Urinary bladder (tissue), 4 donors: Measurements from ENCODE around the gene AHRR. TPM values are rescaled to one million over a fixed set of nuclear protein-coding genes. Genes with fewer than 3 reads are reported as not detected.

Source experiments
- DNase-seq: peaks from one replicate; pipeline ENCODE4 v3.0.0-alpha.2; 2015; ENCODE audit errors: extremely low spot score
- H3K27ac ChIP-seq: one replicate; pipeline ENCODE4 v1.5.1; 2013; ENCODE audit warnings: low read depth, mild to moderate bottlenecking, moderate library complexity
- H3K36me3 ChIP-seq: one replicate; pipeline ENCODE4 v1.6.1; 2013; ENCODE audit warnings: mild to moderate bottlenecking, moderate library complexity; ENCODE audit not compliant: insufficient read depth
- H3K4me1 ChIP-seq: one replicate; pipeline ENCODE4 v1.6.1; 2013; ENCODE audit warnings: mild to moderate bottlenecking, moderate library complexity; ENCODE audit not compliant: insufficient read depth
- H3K4me3 ChIP-seq: one replicate; pipeline ENCODE4 v1.5.1; 2013; ENCODE audit warnings: low read depth, low read length
- whole genome bisulfite sequencing: extraction: QIAGEN DNeasy Blood & Tissue Kit; methylation state at CpG from one replicate; pipeline ENCODE4 v1.1.7; 2013; 5-methylcytosine and 5-hydroxymethylcytosine counted together
- polyA plus RNA-seq: library from polyadenylated mRNA; stranded (reverse); fragments of 200-250 nt; gene quantifications from one replicate; pipeline ENCODE4 v1.2.3, GENCODE V29; 2013
- total RNA-seq: library from RNA; depleted of rRNA; stranded (reverse); fragments of >200 nt; gene quantifications from one replicate; pipeline ENCODE4 v1.2.3, GENCODE V29; 2014
- donor health status: healthy with polysubstance abuse.
- donor health status: healthy.

Gene AHRR
- total and polyA plus RNA-seq, 2 donors: 6.5 to 6.7 TPM

DNA sequence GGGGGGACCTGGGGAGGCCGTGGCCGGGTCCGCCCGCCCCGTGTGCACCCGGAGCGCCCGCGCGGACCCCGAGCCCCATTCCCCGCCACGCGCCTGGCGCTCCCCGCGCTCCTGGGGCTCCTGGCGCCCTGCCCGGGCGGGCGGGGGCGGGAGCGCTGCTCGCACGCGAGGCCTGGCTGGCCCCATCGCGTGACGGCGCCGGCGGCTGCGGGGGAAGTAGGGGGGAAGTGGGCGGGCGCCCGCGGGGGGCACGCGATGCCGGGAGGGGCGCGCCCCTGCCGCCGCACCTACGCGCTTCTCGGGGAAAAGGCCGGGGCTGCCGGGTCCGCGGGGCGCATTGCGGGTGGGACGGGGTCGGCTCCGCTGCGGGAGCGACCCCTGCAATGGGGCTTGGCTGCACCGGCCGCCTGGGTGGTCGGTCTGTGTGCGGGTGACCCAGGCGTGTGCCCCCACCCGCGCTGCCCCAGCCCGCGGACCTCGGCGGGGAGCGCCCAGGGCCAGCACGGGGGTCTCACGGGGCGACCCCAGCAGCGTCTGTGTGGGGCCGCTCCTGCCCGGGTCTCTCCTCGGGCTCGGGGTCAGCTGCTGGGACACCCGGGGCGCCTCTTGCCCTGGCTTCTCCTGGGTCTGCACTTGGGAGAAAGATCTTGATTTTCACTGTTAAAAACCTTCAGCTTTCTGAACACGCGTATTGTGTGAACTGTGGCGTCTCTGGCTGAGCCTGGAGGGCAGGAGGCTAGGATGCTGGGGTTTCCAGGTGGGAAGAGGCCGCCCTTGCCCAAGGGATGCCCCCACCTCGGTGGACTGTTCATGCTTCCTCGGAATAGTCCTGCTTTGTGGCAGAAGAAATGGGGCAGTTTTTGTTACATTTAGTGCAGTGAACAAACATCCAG lies 52.4 kb downstream of the AHRR start:
- Histone ChIP-seq H3K4me3 (peak overlapping the region; percentile 49), H3K36me3 (no peaks in the 10 kb centered on the region), H3K4me1 (no peaks in the 10 kb centered on the region), H3K27ac (peak overlapping the region; percentile 68)
- peak; percentile 20 for DNase-seq
- WGBS: 3% methylated on average over 86 of the region's 86 CpGs

DNA sequence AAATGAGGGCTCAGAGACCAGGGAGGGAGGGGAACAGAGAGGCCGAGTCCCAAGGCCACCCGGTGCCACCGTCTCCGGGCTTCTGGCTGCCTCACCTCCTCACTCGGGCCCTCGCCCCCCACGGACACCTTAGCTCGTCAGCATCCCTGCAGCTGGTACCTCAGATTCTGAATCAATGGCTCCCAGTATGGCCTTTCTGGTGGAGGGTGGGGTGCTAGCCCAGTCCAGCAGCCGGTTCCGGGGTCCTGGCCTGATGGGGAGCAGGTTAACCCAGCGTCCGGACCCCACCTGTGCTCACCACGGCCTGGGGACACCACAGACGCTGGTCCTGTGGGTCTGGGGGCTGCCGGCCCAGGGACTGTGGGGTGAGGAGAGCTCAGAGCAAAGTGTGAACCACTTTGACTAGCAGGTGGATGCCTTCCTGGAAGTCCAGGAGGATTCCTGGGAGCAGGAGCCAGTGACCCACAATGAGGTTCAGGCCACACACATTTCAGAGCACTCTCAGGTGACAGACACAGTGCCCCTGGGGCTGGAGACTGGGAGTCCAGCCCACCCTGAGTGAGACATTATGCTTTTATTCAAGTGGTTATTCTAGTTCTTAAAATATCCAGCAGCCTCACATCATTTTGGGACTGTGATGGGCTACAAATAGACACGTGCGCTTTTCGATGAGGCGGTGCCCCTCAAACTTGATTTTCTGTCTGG lies 53.3 kb downstream of the AHRR start:
- Histone ChIP-seq H3K36me3 (no peaks in the 10 kb centered on the region), H3K4me1 (no peaks in the 10 kb centered on the region), H3K27ac (peak overlapping the region; percentile 43), H3K4me3 (no peak overlapping the region)
- whole genome bisulfite sequencing: 80% methylated on average over 19 of the region's 19 CpGs
- DNase-seq: no peak

DNA sequence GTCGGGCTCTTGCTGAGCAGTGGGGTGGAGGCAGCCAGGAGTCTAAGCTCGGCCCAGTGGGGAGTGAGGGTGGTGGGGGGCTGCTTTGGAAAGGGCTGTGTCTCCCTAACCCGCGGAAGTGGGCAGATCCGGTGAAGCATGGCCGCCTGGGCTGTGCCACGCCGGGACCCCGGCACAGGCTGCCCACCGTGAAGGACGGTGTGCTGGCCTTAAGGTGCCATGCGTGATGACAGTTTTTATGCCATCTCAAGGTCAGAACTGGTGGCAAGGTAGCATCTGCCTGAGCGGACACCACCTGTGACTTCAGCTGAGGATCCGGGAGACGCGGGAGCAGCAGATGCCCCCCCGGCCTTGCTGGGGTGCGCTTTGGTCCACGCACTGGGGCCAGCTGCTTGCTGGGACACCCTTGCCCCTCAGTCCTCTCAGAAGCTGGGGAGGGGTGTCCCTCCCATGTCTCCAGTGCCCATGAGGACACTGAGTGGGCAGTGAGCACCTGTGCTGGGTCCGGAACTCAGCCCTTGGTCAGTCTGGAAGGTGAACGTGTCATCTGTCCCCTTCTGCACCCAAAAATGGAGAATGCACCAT lies 53.9 kb downstream of the AHRR start:
- H3K27ac ChIP-seq: no peak overlapping the region
- no peak for DNase-seq
- no peak overlapping the region for H3K4me3 ChIP-seq
- WGBS: 95% methylated on average over 21 of the region's 21 CpGs
- no peaks in the 10 kb centered on the region for H3K36me3 ChIP-seq
- no peaks in the 10 kb centered on the region for H3K4me1 ChIP-seq

DNA sequence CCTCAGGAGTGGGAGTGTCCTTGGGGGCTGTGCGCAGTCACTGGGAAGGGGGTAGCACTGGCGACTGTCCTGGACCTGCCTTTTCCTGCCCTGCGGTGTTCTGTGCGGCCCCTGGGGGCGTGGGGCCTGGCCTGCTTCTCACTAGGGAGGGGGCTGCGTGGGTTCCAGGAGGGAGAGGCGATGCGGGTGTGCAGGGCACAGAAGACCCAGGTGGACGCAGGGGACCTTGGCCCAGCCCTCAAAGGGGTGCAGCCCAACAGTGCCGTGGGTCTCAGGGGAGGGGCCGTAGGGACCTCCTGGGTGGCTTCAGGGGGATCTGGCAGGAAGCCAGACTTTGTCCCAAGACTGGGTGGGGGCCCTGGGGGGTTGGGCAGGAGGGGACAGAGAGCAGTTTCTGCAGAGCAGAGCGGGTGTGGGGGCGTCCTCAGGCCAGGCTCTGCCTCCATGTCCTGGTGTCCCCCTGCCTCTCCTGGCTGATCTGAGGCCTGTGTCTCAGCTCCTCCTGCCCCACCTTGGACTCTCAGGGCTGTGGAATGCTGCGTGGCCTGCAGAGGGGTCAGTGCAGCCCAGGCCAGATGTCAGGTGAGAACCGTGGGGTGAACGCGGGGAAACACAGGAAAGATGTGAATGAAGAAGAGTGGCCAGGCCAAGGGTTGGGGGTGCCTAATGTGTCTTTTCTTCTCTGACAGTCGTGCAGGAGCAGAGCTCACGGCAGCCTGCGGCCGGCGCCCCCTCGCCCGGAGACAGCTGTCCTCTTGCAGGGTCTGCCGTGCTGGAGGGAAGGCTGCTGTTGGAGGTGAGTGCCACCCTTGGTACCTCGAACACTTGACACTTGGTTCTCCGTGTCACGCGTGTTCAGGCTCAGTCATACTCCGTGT lies 54.6 kb downstream of the AHRR start:
- no peaks in the 10 kb centered on the region for H3K36me3 ChIP-seq
- H3K4me3 ChIP-seq: no peak overlapping the region
- 90% methylated on average over 30 of the region's 30 CpGs for WGBS
- H3K27ac ChIP-seq: no peak overlapping the region
- no peak for DNase-seq
- no peaks in the 10 kb centered on the region for H3K4me1 ChIP-seq

DNA sequence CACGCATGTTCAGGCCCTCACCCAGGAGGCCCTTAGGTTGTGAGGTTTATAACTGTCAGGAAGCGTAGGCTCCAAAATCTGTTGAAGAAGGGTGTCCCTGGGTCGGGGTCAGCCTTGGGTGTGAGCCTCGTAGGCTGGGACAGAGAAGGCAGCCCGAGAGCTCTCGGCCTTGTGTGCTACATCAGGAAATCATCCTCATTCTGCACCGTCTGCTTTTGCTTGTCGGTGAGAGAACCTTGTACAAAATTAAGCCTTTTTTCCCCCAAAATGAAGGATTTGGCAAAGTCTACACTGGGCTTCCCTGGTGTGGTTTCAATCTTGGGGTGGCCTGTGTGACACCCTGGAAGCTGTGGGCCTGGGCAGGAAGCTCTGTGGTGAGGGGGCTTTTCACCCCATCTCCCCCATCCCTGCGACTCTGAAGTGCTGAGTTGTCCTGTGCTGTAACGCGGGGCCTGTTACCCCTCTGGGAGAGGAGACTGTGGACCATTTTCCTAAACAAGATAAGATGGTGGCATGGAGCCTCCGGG lies 55.3 kb downstream of the AHRR start:
- WGBS: 95% methylated on average over 12 of the region's 12 CpGs
- Histone ChIP-seq H3K4me1 (no peaks in the 10 kb centered on the region), H3K36me3 (no peaks in the 10 kb centered on the region), H3K27ac (no peak overlapping the region), H3K4me3 (no peak overlapping the region)
- DNase-seq: no peak

DNA sequence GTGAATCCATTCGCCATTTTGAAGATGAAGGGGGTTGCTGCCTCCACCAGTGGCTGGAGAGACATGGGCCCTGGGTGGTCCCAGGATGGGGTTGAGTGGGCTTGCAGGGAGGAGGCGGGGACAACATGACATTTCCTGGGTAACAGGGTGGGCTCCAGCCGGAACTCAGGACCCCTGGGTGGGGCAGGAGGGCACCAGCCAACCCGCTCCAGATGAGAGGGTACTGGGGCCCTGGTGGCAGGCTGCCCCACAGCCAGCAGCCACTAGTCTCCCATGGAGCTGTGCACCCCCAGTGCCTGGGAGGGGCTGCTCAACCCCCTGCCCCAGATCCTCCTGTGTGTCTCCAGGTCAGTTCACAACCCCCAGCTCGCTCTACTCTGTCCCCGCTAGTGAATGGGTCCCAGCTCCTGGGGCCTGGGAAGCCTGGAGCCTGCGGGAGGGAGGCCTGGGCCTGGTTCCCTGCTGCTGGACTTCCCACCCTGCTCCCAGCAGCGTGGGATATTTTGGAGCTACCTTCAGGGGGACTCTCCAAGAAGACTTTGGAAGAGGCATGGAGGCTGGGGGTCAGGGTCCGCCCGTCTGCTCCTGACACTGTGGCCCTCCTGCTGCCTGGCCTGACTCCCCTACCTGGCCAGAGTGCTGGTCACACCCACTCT lies 55.9 kb downstream of the AHRR start:
- DNase-seq: no peak
- WGBS: 93% methylated on average over 10 of the region's 10 CpGs
- H3K4me3 ChIP-seq: no peak overlapping the region

DNA sequence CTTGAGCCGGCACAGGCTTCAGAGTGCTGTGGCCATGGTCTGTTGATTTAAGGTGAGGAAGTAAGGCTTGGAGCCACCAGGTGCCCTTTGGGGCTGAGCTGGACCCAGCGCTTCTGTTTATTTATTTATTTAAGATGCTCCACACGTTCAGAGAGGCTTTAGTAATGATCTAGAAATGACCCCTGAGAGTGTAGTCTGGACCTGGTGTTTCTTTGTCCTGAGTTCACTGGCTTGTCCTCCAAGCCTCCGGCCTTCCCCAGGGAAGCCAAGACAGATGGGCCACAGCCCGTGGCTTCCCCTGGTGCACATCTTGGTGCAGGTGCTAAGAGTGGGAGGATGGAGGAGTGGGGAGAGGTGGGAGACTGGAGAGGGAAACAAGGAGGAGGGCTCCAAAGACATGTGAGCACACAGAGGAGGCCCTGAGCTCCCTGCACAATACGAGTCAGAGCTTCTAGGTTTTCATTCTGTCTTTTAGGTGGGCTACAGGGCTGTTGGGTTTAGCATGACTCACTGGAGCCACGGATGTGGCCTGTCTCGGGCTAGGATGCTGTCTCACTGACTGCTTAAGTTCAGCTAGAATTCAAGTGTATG lies 56.9 kb downstream of the AHRR start:
- DNase-seq: no peak
- no peaks in the 10 kb centered on the region for H3K4me1 ChIP-seq
- WGBS: 68% methylated on average over 8 of the region's 8 CpGs
- H3K27ac ChIP-seq: no peak overlapping the region
- H3K36me3 ChIP-seq: no peaks in the 10 kb centered on the region
- no peak overlapping the region for H3K4me3 ChIP-seq

More for the DNA sequence above, 55.9 kb downstream of the AHRR start:
- no peaks in the 10 kb centered on the region for H3K4me1 ChIP-seq
- no peak overlapping the region for H3K27ac ChIP-seq
- no peaks in the 10 kb centered on the region for H3K36me3 ChIP-seq

DNA sequence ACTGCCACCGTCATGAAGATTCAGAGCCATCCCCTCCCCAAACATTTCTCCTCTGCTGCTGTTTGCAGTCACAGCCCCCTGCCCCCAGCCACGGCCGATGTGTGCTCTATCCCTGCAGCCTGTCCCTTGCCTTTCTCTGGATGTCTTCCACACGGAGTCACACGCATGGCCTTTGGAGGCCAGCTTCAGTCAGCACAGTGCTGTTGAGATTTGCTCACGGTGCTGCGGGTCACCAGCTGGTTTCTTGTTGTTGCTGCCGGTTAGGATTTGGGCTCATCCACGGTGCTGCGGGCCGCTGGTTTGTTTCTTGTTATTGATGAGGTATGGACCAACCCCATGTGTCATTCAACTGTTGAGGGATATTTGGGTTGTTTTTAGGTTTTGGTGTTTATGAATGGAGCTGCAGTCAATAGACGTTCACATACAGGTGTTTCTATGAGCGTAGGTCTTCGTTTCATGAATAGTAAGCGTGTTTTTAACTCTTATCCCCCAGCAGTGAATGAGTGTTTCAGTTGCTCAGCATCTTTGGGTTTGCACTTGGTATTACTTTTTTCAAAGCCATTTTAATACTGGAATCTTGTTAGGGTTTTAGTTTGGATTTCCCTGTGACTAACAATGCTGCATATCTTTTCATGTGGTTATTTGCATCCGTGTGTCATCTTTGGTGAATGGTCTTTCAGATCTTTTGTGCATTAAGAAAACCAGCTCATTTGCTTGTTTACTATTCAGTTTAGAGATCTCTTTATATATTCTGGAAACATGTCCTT lies 57.6 kb downstream of the AHRR start:
- Histone ChIP-seq H3K36me3 (no peaks in the 10 kb centered on the region), H3K4me3 (no peak overlapping the region), H3K4me1 (no peaks in the 10 kb centered on the region), H3K27ac (no peak overlapping the region)
- no peak for DNase-seq
- 87% methylated on average over 16 of the region's 16 CpGs for WGBS

DNA sequence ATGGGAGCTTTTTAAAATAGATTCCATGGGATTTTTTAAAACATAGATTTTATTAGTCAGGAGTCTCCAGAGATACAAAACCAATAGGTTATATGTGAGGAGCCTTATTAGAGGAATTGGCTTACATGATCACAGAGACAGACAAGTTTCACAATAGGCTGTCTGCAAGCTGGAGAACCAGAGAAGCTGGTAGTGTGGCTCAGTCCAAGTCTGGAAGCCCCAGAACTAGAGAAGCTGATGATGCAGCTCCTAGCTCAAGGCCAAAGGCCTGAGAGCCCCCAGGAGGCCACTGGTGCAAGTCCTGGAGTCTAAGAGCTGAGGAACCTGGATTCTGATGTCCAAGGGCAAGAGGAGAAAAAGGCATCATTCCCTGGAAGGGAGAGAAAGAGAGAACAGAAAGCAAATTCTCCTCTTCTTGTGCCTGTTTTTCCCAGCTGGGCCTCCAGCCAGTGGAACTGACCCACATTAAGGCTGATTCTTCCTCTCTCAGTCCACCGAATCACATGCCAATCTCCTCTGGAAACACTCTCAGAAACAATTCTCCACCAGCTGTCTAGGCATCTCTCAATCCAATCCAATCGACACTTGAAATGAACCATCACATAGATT lies 59.3 kb downstream of the AHRR start:
- Histone ChIP-seq H3K4me3 (no peak overlapping the region), H3K36me3 (no peaks in the 10 kb centered on the region), H3K4me1 (no peaks in the 10 kb centered on the region), H3K27ac (no peak overlapping the region)
- DNase-seq: no peak
- WGBS: 91% methylated on average over 2 of the region's 2 CpGs

DNA sequence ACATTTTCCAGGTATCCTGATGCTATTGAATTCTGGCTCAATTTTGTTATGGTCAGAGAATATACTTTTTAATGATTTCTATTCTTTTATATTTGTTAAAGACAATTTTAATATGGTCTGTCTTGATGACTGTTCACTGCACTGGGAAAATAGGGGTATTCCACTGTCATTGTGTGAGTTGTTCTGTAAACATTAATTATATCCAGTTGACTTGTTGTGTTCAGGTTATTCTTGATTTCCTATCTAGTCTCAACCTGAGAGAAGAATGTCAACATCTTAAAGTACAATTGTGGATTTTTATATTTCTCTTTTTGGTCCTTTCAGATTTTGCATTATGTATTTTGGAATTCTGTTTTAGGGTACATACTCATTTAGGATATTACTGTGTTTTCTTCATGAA lies 61.6 kb downstream of the AHRR start:
- no peak for DNase-seq
- Histone ChIP-seq H3K36me3 (no peaks in the 10 kb centered on the region), H3K27ac (no peak overlapping the region), H3K4me3 (no peak overlapping the region), H3K4me1 (no peaks in the 10 kb centered on the region)

DNA sequence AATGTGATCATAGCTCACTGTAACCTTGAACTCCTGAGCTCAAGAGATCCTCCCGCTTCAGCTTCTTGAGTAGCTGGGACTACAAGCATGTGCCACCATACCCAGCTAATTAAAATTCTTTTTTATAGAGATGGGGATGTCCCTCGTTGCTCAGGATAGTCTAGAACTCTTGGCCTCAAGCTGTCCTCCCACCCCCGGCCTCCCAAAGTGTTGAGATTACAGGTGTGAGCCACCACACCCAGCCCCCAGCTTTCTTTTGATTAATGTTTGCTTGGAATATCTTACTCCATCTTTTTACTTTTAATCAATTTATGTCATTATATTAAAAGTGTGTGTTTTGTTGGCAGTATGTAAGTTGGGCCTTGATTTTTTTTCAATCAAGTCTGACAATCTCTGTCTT lies 62.1 kb downstream of the AHRR start:
- WGBS: 84% methylated on average over 3 of the region's 3 CpGs

More for the DNA sequence above, 62.1 kb downstream of the AHRR start:
- H3K36me3 ChIP-seq: no peaks in the 10 kb centered on the region
- H3K4me3 ChIP-seq: no peak overlapping the region
- H3K27ac ChIP-seq: no peak overlapping the region
- no peak for DNase-seq
- no peaks in the 10 kb centered on the region for H3K4me1 ChIP-seq
